ENCODE measurements around the gene FYB1.

DNA sequence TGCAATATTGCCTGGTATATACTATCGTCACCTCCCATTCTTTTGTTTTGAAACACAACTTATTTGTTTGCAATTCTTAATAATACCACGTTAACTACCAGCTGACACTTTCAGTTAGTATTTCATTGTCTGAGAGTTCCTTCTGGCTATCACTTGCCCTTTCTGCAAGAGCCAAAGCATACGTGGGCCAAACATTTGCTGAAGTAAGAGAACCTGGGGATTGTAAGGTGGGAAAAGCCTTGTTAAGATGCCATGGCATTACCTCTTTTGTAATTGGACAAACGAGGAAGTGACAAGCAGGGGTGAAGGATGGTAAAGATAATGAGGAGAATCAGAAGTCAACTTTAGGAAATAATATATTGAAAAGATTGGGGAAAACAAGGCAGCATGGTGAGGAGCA, 47.7 kb downstream of the FYB1 start:
- TF ChIP-seq, protein P1, sequence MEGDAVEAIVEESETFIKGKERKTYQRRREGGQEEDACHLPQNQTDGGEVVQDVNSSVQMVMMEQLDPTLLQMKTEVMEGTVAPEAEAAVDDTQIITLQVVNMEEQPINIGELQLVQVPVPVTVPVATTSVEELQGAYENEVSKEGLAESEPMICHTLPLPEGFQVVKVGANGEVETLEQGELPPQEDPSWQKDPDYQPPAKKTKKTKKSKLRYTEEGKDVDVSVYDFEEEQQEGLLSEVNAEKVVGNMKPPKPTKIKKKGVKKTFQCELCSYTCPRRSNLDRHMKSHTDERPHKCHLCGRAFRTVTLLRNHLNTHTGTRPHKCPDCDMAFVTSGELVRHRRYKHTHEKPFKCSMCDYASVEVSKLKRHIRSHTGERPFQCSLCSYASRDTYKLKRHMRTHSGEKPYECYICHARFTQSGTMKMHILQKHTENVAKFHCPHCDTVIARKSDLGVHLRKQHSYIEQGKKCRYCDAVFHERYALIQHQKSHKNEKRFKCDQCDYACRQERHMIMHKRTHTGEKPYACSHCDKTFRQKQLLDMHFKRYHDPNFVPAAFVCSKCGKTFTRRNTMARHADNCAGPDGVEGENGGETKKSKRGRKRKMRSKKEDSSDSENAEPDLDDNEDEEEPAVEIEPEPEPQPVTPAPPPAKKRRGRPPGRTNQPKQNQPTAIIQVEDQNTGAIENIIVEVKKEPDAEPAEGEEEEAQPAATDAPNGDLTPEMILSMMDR (IDR thresholded peaks at IDR 0.05; ENCODE audit: poor library complexity), result no peak
- TF ChIP-seq EZH2 (IDR thresholded peaks at IDR 0.05; ENCODE audit: borderline replicate concordance) (no peak), EZH2phosphoT487 (IDR thresholded peaks at IDR 0.05; ENCODE audit: low read depth, severe bottlenecking, unreplicated experiment) (no peak)
